IMR-90 (cell line): Measurements from ENCODE around the gene SLC6A13. TPM values are rescaled to one million over a fixed set of nuclear protein-coding genes. Genes with fewer than 3 reads are reported as not detected.

Experiments
- ATAC-seq: fragments of 200-7000 bp; cut with Tn5 transposase; 2 replicates; pipeline ENCODE4 v1.9.1; 2020; ENCODE audit warnings: low read depth, mild to moderate bottlenecking, moderate library complexity
- BruUV-seq: library from RNA; stranded (reverse); fragments of 400-500 nt; replicated peaks from 2 replicates; lab custom pipeline; 2021; lab: Mats Ljungman, UMichigan
- CTCF ChIA-PET: fragments of 300-600 bp; formaldehyde crosslinking; extraction: SDS; loops from one replicate; lab custom pipeline; 2021; ENCODE audit warnings: antibody characterized with exemption; lab: Yijun Ruan, JAX
- POLR2A ChIA-PET: fragments of 300-600 bp; sonication (Branson Sonifier 250); formaldehyde crosslinking; loops from one replicate; lab custom pipeline; 2022; ENCODE audit warnings: antibody characterized with exemption; ENCODE audit not compliant: unreplicated experiment; lab: Charles Lee
- DNase-seq: peaks from one replicate; pipeline ENCODE4 v3.0.0; 2013
- H2AFZ ChIP-seq: replicated peaks from 2 replicates; pipeline ENCODE3; 2013; ENCODE audit warnings: low read length, mild to moderate bottlenecking; ENCODE audit not compliant: poor library complexity
- H2AK5ac ChIP-seq: 2 replicates; pipeline ENCODE4 v1.6.1; 2013; ENCODE audit warnings: low read depth, low read length, inconsistent platforms
- H2AK9ac ChIP-seq: replicated peaks from 2 replicates; pipeline ENCODE3; 2013; ENCODE audit warnings: mild to moderate bottlenecking, low read depth, low read length, moderate library complexity; ENCODE audit not compliant: poor library complexity
- H2BK120ac ChIP-seq: 2 replicates; pipeline ENCODE4 v1.6.1; 2013; ENCODE audit warnings: low read depth, low read length, inconsistent platforms
- H2BK15ac ChIP-seq: 3 replicates; pipeline ENCODE4 v1.6.1; 2013; ENCODE audit warnings: low read depth, low read length, inconsistent platforms
- H2BK20ac ChIP-seq: 2 replicates; pipeline ENCODE4 v1.6.1; 2013; ENCODE audit warnings: low read depth, mild to moderate bottlenecking, inconsistent platforms, low read length, moderate library complexity
- H2BK5ac ChIP-seq: 2 replicates; pipeline ENCODE4 v1.6.1; 2013; ENCODE audit warnings: mild to moderate bottlenecking, low read depth, low read length, inconsistent platforms; ENCODE audit not compliant: poor library complexity, severe bottlenecking
- H3K14ac ChIP-seq: replicated peaks from 2 replicates; pipeline ENCODE4 v1.6.1; 2013; ENCODE audit warnings: low read depth, low read length, inconsistent platforms
- H3K18ac ChIP-seq: 2 replicates; pipeline ENCODE4 v1.6.1; 2013; ENCODE audit warnings: low read depth, low read length, control low read depth
- H3K23ac ChIP-seq: 2 replicates; pipeline ENCODE4 v1.6.1; 2013; ENCODE audit warnings: low read depth, low read length, inconsistent platforms
- H3K27ac ChIP-seq: 2 replicates; pipeline ENCODE4 v1.5.1; 2013; ENCODE audit warnings: mild to moderate bottlenecking, control low read depth, low read length; ENCODE audit not compliant: insufficient read depth
- H3K27me3 ChIP-seq: 2 replicates; pipeline ENCODE4 v1.6.1; 2013; ENCODE audit warnings: low read length; ENCODE audit not compliant: control insufficient read depth, insufficient read depth
- H3K36me3 ChIP-seq: 2 replicates; pipeline ENCODE4 v1.6.1; 2013; ENCODE audit warnings: low read length, mixed read lengths; ENCODE audit not compliant: control insufficient read depth, insufficient read depth
- H3K4ac ChIP-seq: 2 replicates; pipeline ENCODE4 v1.6.1; 2013; ENCODE audit warnings: low read depth, low read length, inconsistent platforms
- H3K4me1 ChIP-seq: 2 replicates; pipeline ENCODE4 v1.6.1; 2013; ENCODE audit warnings: low read length, mixed read lengths; ENCODE audit not compliant: control insufficient read depth, insufficient read depth
- H3K4me2 ChIP-seq: 2 replicates; pipeline ENCODE4 v1.6.1; 2013; ENCODE audit warnings: low read depth, mild to moderate bottlenecking, control low read depth, low read length, moderate library complexity
- H3K4me3 ChIP-seq: 2 replicates; pipeline ENCODE4 v1.5.1; 2013; ENCODE audit warnings: low read depth, mild to moderate bottlenecking, control low read depth, low read length, moderate library complexity; ENCODE audit not compliant: insufficient read depth
- H3K56ac ChIP-seq: 2 replicates; pipeline ENCODE4 v1.6.1; 2013; ENCODE audit warnings: low read length, inconsistent platforms; ENCODE audit not compliant: insufficient read depth; ENCODE audit errors: extremely low read depth
- H3K79me1 ChIP-seq, 2 experiments: 2 replicates each; pipeline ENCODE4 v1.6.1; 2013; ENCODE audit warnings: low read length in 2 of 2, inconsistent platforms in 1 of 2, low read depth in 1 of 2
- H3K9ac ChIP-seq: 2 replicates; pipeline ENCODE4 v1.6.1; 2013; ENCODE audit warnings: low read depth, low read length, control low read depth
- H3K9me1 ChIP-seq: 2 replicates; pipeline ENCODE4 v1.6.1; 2013; ENCODE audit warnings: low read length, inconsistent platforms; ENCODE audit not compliant: insufficient read depth
- H3K9me3 ChIP-seq: 2 replicates; pipeline ENCODE4 v1.6.1; 2013; ENCODE audit warnings: low read length; ENCODE audit not compliant: control insufficient read depth, insufficient read depth
- H4K20me1 ChIP-seq: 2 replicates; pipeline ENCODE4 v1.6.1; 2013; ENCODE audit warnings: low read length, inconsistent platforms; ENCODE audit not compliant: insufficient read depth
- H4K5ac ChIP-seq: 2 replicates; pipeline ENCODE4 v1.6.1; 2013; ENCODE audit warnings: mild to moderate bottlenecking, low read depth, low read length, control low read depth
- H4K8ac ChIP-seq, 2 experiments: 2 replicates each; pipeline ENCODE4 v1.6.1; 2013; ENCODE audit warnings: low read depth in 2 of 2, low read length in 2 of 2, control low read depth in 1 of 2, inconsistent platforms in 1 of 2
- H4K91ac ChIP-seq: 2 replicates; pipeline ENCODE4 v1.6.1; 2013; ENCODE audit warnings: low read depth, low read length, inconsistent platforms; ENCODE audit not compliant: insufficient read depth
- BHLHE40 ChIP-seq: fragments of 150-350 bp; IDR thresholded peaks from 2 replicates; pipeline ENCODE4 v1.6.1; 2016; ENCODE audit warnings: mild to moderate bottlenecking, low read depth, low read length
- CEBPB ChIP-seq: IDR thresholded peaks from 2 replicates; pipeline ENCODE4 v1.6.1; 2012; ENCODE audit warnings: low read depth, low read length, improper control_type of control experiment
- CHD1 ChIP-seq: IDR thresholded peaks from 2 replicates; pipeline ENCODE4 v1.6.1; 2012; ENCODE audit warnings: low read depth, low read length, improper control_type of control experiment
- CTCF ChIP-seq: conservative IDR thresholded peaks from 2 replicates; pipeline ENCODE4 v1.5.1; 2012; ENCODE audit warnings: mild to moderate bottlenecking, low read depth, low read length, improper control_type of control experiment
- ELK1 ChIP-seq: fragments of 150-350 bp; IDR thresholded peaks from 2 replicates; pipeline ENCODE4 v1.6.1; 2016; ENCODE audit warnings: low read depth, mild to moderate bottlenecking, low read length, moderate library complexity, borderline replicate concordance
- FOS ChIP-seq: fragments of 150-350 bp; IDR thresholded peaks from 2 replicates; pipeline ENCODE4 v1.6.1; 2016; ENCODE audit warnings: low read depth, low read length
- MAFK ChIP-seq: IDR thresholded peaks from 2 replicates; pipeline ENCODE4 v1.6.1; 2012; ENCODE audit warnings: low read depth, low read length, improper control_type of control experiment
- MAZ ChIP-seq: IDR thresholded peaks from 2 replicates; pipeline ENCODE4 v1.6.1; 2012; ENCODE audit warnings: low read depth, mild to moderate bottlenecking, low read length, improper control_type of control experiment, moderate library complexity, borderline replicate concordance
- MXI1 ChIP-seq: IDR thresholded peaks from 2 replicates; pipeline ENCODE4 v1.6.1; 2012; ENCODE audit warnings: low read depth, mild to moderate bottlenecking, low read length, moderate library complexity, borderline replicate concordance
- NFE2L2 ChIP-seq: fragments of 150-350 bp; IDR thresholded peaks from 2 replicates; pipeline ENCODE4 v1.6.1; 2016; ENCODE audit warnings: low read depth, mild to moderate bottlenecking, low read length
- POLR2A ChIP-seq: IDR thresholded peaks from 2 replicates; pipeline ENCODE4 v1.6.1; 2012; ENCODE audit warnings: mild to moderate bottlenecking, low read depth, low read length
- RAD21 ChIP-seq: IDR thresholded peaks from 2 replicates; pipeline ENCODE4 v1.6.1; 2012; ENCODE audit warnings: low read length, improper control_type of control experiment
- RCOR1 ChIP-seq: IDR thresholded peaks from 2 replicates; pipeline ENCODE4 v1.6.1; 2012; ENCODE audit warnings: mild to moderate bottlenecking, low read length, improper control_type of control experiment; ENCODE audit not compliant: insufficient replicate concordance
- RFX5 ChIP-seq: IDR thresholded peaks from 2 replicates; pipeline ENCODE4 v1.8.0; 2012; ENCODE audit warnings: low read depth, mild to moderate bottlenecking, low read length, moderate library complexity
- SMC3 ChIP-seq: fragments of 150-350 bp; IDR thresholded peaks from 2 replicates; pipeline ENCODE4 v1.6.1; 2016; ENCODE audit warnings: low read depth, mild to moderate bottlenecking, antibody characterized with exemption, low read length, moderate library complexity
- USF2 ChIP-seq: fragments of 150-350 bp; IDR thresholded peaks from 2 replicates; pipeline ENCODE4 v1.6.1; 2017; ENCODE audit warnings: mild to moderate bottlenecking, antibody characterized with exemption, low read length, low read depth
- WGBS, 2 experiments: methylation state at CpG; one replicate each; pipeline versions ENCODE4 v1.1.5 to v1.1.7; 2013; ENCODE audit warnings: missing lambda C conversion rate in 2 of 2; ENCODE audit not compliant: insufficient read length in 1 of 2; ENCODE audit errors: extremely low coverage in 2 of 2; 5-methylcytosine and 5-hydroxymethylcytosine counted together
- dilution Hi-C: fragments of 300-500 bp; cut with HindIII; formaldehyde crosslinking; loops from one replicate; pipeline ENCODE4 v1.14.3; 2018; ENCODE audit warnings: low sequenced_read_pairs; ENCODE audit not compliant: unreplicated experiment
- in situ Hi-C: fragments of 300-500 bp; cut with MboI; formaldehyde crosslinking; loops from 3 replicates; pipeline ENCODE4 v1.14.3; 2019; ENCODE audit warnings: low sequenced_read_pairs, inconsistent platforms, mixed read lengths
- intact Hi-C: fragments of 100-400 bp; cut with micrococcal nuclease; formaldehyde crosslinking; loops from 2 replicates; pipeline ENCODE4 v1.10.0; 2022
- polyA plus RNA-seq, 3 experiments: library from polyadenylated mRNA; depleted of rRNA; stranded (reverse); fragments of >200 nt; gene quantifications; 2 replicates each; pipeline ENCODE4 v1.2.3, GENCODE V29; 2012; ENCODE audit warnings: low replicate concordance in 1 of 3
- total RNA-seq: library from RNA; depleted of rRNA; stranded (reverse); fragments of >200 nt; gene quantifications from 2 replicates; pipeline ENCODE4 v1.2.3, GENCODE V29; 2012

SLC6A13 gene
- total and polyA plus RNA-seq, 2 of the 4 experiments (the other 2 are of a cell fraction), result under 0.01 to 0.10 TPM

GRCh38 chr12:243381-243780 lies 19.3 kb downstream of the SLC6A13 start:
- WGBS, 2 experiments, result 20% methylated on average over 1 of the region's 4 CpGs; no CpG with 5 or more reads in 1 of the 2 experiments
- Histone ChIP-seq H2AFZ (peak overlapping the region; percentile 23), H3K36me3 (no peaks in the 10 kb centered on the region), H3K23ac (no peak overlapping the region), H2BK5ac (no peak overlapping the region), H3K4me2 (no peak overlapping the region), H2BK15ac (no peak overlapping the region), H3K9ac (no peak overlapping the region), H2AK5ac (no peak overlapping the region), H3K9me1 (no peaks in the 10 kb centered on the region), H3K18ac (no peak overlapping the region), H4K91ac (no peak overlapping the region), H2BK120ac (no peak overlapping the region), H3K27ac (no peak overlapping the region), H4K8ac (no peak overlapping the region), H2AK9ac (peak overlapping the region; percentile 24), H3K14ac (no peak overlapping the region), H3K4me3 (no peak overlapping the region), H3K9me3 (0 out of 2 replicates have a peak, but pooled peaks cover 2% of the 10 kb centered on the region), H3K4ac (no peak overlapping the region), H3K4me1 (no peaks in the 10 kb centered on the region), H2BK20ac (no peak overlapping the region), H3K79me1 (no peaks in the 10 kb centered on the region), H3K56ac (no peak overlapping the region), H4K20me1 (no peaks in the 10 kb centered on the region), H3K27me3 (peaks cover 21% of the 10 kb centered on the region), H4K5ac (no peak overlapping the region)
- intact Hi-C loops (no loop called here), in situ Hi-C loops (no loop called here), dilution Hi-C loops (no loop called here)
- no TSS peak for BruUV-seq
- CTCF ChIA-PET, result no interaction called here
- POLR2A ChIA-PET, result no interaction called here
- no peak for ATAC-seq
- TF ChIP-seq MAFK (no peak), RFX5 (no peak), RCOR1 (no peak), CTCF (no peak), BHLHE40 (no peak), MXI1 (no peak), RAD21 (no peak), SMC3 (no peak), CEBPB (no peak), POLR2A (no peak), MAZ (no peak), USF2 (no peak), NFE2L2 (no peak), FOS (no peak), CHD1 (no peak), ELK1 (no peak)
- DNase-seq, result no peak
